Lower leg skin (tissue), 3 donors: Measurements from ENCODE around the gene SPATA31D1.

Experiments
- CTCF ChIP-seq, 3 donors: fragments of 450-650 bp; IDR thresholded peaks; one replicate each; pipeline ENCODE4 v1.5.1; 2016; ENCODE audit warnings: antibody characterized with exemption in 3 of 3, mild to moderate bottlenecking in 3 of 3, moderate library complexity in 2 of 3
- POLR2A ChIP-seq, 2 donors: fragments of 450-650 bp; IDR thresholded peaks; one replicate each; pipeline ENCODE4 v1.6.1; 2016 to 2017; ENCODE audit warnings: antibody characterized with exemption in 2 of 2, mild to moderate bottlenecking in 1 of 2, moderate library complexity in 1 of 2

- TF ChIP-seq POLR2A (IDR thresholded peaks at IDR 0.05): no peak
- TF ChIP-seq CTCF (IDR thresholded peaks at IDR 0.05): no peak
Measured at GRCh38 chr9:81955625-81956024, 32.9 kb upstream of the SPATA31D1 start.
